ENCODE measurements around the gene MVK.

MVK gene

GRCh38 chr12:109566424-109566823 is 7.2 kb upstream of the MVK start:
- no peak for DNase-seq (ENCODE audit: low read depth)

- DNase-seq (ENCODE audit: low read depth) = no peak
Observed at GRCh38 chr12:109567296-109567695, 6.3 kb upstream of the MVK start.

DNA sequence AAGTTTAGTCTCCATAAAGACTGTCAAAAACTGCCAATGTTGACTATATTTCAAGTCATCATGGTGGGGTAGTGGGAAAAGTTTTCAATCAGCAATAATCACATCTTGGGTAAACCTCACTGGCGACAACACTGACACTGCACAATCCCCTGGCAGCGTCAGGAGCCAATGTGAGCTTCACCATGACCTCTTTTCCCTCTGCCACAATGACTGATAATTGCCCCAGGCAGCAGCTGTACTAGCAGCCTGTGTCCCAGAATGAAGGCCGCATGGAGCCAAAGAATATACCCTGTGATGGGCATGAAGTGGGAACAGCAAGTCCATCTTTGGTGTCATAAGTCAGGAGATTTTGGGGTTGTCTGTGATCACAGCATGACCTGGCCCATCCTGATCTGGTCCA is 5.6 kb upstream of the MVK start:
- DNase-seq (ENCODE audit: low read depth) = no peak

GRCh38 chr12:109568486-109568885 is 5.1 kb upstream of the MVK start:
- no peak for DNase-seq (ENCODE audit: low read depth)

- no peak for DNase-seq (ENCODE audit: low read depth)
Observed at GRCh38 chr12:109571773-109572505, 1.7 kb upstream of the MVK start.

GRCh38 chr12:109572506-109572845 is 1.1 kb upstream of the MVK start:
- no peak for DNase-seq (ENCODE audit: low read depth)

- no peak for DNase-seq (ENCODE audit: low read depth)
Observed at GRCh38 chr12:109573914-109574244, 285 bp downstream of the MVK start.

GRCh38 chr12:109575683-109576082 is 2.1 kb downstream of the MVK start:
- no peak for DNase-seq (ENCODE audit: low read depth)

DNA sequence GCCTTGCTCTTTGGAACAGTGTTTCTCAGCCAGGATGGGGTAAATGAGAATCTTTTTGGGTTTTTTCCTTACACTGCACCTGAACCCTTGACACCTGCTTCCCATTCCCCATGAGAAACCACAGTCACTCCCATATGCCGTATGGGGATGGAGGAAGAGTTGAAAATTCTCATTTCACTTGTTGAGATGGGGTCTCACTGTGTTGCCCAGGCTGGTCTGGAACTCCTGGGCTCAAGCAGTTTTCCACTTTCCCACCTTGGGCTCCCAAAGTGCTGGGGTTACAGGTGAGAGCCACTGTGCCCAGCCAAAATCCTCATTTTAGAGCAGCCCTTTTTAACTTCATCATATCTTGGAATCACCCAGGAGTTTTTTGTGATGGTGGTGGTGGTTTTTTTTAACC is 3.7 kb downstream of the MVK start:
- no peak for DNase-seq (ENCODE audit: low read depth)

DNA sequence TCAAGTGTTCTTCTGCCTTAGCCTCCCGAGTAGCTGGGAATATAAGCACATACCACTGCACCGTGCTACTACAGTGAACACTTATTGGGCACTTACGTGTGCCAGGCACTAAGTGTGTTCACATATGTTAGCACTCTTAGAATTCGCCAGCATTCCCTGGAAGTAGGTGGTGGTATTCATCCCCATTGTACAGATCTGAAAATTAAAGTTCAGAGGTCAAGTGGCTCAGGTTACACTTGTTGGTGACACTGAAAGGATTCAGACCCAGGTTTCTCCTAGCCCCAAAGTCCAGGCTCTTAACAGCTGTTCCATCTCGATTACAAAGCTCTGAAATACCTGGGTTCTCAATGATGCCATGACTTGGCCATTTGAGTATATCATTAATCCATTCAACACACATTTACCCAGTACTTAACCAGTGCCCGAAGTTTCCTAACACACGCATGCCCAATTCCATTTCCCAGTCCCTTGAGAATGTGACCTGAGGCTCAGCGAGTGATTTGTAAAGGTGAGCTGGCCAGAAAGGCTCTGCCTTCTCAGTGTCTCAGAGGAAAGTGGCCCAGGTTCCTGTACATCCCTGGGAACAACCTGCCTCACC is 4.8 kb downstream of the MVK start:
- DNase-seq (ENCODE audit: low read depth) = no peak

DNA sequence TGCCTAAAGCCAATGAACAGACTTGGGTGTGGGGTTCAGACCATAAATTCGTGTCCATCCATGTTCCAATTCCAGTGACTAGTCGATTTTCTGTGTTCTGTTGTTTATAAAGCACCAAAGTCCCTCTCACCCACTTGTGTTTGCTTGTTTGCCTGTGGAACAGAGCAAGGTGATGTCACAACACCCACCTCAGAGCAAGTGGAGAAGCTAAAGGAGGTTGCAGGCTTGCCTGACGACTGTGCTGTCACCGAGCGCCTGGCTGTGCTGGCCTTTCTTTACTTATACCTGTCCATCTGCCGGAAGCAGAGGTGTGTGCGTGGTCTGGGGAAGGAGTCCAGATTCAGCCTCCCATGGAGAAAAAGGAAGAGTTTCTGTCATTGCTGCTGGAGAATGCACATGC is 6.0 kb downstream of the MVK start:
- DNase-seq (ENCODE audit: low read depth) = no peak

DNA sequence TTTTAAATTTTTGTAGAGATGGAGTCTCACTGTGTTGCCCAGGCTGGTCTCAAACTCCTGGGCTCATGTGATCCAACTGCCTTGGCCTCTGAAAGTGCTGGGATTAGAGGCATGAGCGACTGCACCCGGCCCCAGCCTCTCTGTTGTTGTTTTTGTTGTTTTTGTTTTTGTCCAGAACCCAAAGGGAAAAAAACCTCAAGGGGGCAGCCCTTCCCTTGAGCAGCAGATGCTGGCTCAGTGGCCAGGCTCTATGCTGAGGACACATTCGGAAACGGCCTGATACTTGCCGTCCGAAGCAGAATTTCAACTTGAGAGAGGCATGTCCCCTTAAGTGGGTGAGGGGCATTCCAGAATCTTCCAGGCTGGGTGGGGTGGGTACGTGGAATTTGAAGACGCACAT is 6.7 kb downstream of the MVK start:
- DNase-seq (ENCODE audit: low read depth) = no peak

GRCh38 chr12:109580684-109581333 is 7.2 kb downstream of the MVK start:
- no peak for DNase-seq (ENCODE audit: low read depth)

GRCh38 chr12:109581334-109581691 is 7.7 kb downstream of the MVK start:
- DNase-seq (ENCODE audit: low read depth) = no peak

DNA sequence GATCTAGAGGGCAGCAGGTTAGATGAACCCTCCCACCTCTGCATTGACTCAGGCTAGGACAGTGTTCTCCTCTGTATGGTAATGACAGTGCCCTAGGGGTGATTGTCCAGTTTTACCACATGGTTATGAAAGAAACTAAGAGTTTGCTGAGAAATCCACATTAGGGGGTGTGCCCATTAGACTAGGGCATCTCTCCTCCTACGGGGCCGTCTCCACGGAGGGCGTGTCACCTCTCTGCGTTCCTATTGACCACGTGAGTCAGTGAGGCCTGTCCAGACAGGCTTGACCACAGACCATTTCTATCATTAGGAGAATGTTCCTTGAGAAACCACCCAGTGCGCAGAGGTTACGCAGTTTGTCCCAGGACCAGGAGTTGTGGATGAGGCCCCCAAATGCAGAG is 8.3 kb downstream of the MVK start:
- no peak for DNase-seq (ENCODE audit: low read depth)

GRCh38 chr12:109582636-109583035 is 9.0 kb downstream of the MVK start:
- no peak for DNase-seq (ENCODE audit: low read depth)

DNA sequence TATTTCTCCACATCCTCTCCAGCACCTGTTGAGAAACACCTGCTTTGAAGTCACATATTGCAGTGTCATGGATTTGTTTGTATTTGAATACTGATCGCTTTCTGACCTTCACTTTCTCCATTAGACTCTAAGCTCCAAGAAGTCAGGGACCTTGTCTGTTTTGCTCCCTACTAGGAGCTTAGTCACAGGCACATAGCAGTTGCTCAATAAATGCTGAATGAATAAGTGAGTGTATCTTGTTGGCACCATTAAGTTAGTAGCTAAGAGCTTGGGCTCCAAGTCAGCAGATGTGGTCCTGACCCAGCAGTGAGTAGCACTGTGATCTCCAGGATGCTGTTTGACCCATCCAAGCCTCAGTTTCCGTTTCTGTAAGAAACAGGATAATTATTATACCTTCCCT is 10.1 kb downstream of the MVK start:
- no peak for DNase-seq (ENCODE audit: low read depth)

- no peak for DNase-seq (ENCODE audit: low read depth)
Observed at GRCh38 chr12:109586385-109587296, 13.0 kb downstream of the MVK start.

DNA sequence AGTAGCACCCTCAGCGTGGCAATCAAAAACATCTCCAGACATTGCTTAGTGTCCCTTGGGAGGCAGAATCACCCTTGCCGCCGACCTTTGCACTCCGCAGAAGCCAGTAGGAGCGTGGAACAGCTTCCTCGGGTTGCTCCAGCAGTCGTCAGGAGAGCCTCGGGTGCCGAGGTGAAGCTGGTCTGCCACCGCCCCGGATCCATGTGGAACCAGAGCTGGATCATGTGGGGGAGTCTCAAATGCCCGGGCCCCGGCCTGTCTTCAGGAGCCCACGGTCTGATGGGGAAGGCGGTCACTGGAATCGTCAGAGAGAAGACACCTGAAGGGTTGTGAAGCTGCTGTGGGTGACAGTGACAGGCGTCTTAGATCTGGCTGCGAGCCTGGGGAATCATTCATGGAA is 14.3 kb downstream of the MVK start:
- no peak for DNase-seq (ENCODE audit: low read depth)

- no peak for DNase-seq (ENCODE audit: low read depth)
Observed at GRCh38 chr12:109588461-109589239, 15.1 kb downstream of the MVK start.

- no peak for DNase-seq (ENCODE audit: low read depth)
Observed at GRCh38 chr12:109589240-109589590, 15.6 kb downstream of the MVK start.

DNA sequence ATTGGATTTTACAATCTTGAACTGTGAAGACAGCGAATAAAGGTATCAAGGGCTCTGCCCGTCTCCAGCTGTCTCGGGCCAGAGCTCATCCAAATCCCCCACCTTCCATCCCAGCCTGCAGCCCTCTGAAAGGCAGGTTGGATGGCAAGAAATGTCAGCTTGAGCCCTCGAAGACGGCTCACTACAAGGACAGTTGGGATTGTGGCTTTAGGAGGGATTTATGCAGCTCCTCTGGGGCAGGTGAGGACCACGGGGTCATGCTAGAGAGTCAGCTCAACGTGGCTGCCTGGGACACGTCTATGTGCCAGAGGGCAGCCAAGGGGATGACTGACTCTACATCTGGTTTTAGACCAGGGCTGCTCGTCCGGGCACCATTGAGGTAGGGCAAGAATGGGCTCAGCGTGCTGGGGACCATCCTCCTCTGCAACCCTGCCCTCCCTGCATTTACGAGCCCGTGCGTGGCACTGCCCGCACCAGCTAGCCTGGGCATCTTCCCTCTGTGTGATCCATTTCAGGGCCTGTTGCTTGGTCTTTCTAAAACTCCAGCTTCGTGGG is 16.2 kb downstream of the MVK start:
- DNase-seq (ENCODE audit: low read depth) = no peak
